ENCODE results near the gene SLF2. TPM values are rescaled to one million over a fixed set of nuclear protein-coding genes. Genes with fewer than 3 reads are reported as not detected.

SLF2 gene
- total RNA-seq, 2 experiments from 2014 or later, result 52.1 to 58.2 TPM

DNA sequence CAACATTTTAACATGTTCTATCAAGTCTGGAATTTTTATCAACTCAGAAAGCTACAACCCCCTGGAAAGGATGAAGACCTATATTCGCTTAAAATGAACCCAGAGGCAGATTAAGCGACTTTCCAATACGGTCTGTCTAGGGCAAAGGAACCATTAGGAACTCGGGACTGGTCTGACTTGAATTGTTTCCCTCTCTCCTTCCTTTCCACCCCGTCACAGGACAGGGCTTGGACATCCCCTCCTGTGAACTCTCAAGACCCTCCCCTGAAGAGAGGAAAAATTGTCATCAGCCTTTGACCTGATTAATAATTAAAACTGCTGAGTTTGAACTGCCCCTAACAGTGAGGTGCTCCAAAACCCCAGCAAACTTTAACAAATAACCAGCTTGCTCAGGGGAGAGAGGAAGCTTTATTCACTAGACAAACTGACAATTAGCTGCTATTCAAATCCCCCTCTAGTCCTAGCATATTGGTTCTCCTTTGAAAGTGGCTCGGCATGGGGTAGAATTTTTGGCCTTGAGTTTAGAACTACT is 22.6 kb upstream of the SLF2 start:
- TF ChIP-seq, protein P1, sequence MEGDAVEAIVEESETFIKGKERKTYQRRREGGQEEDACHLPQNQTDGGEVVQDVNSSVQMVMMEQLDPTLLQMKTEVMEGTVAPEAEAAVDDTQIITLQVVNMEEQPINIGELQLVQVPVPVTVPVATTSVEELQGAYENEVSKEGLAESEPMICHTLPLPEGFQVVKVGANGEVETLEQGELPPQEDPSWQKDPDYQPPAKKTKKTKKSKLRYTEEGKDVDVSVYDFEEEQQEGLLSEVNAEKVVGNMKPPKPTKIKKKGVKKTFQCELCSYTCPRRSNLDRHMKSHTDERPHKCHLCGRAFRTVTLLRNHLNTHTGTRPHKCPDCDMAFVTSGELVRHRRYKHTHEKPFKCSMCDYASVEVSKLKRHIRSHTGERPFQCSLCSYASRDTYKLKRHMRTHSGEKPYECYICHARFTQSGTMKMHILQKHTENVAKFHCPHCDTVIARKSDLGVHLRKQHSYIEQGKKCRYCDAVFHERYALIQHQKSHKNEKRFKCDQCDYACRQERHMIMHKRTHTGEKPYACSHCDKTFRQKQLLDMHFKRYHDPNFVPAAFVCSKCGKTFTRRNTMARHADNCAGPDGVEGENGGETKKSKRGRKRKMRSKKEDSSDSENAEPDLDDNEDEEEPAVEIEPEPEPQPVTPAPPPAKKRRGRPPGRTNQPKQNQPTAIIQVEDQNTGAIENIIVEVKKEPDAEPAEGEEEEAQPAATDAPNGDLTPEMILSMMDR (conservative IDR thresholded peaks at IDR 0.05; ENCODE audit: low read length), result no peak
- no peak for TF ChIP-seq EZH2phosphoT487 (IDR thresholded peaks at IDR 0.05; ENCODE audit: borderline replicate concordance, low read depth, low read length)
- no peak for DNase-seq (ENCODE audit: low spot score)
- CTCF ChIA-PET (ENCODE audit: unreplicated experiment), result no interaction called here
- intact Hi-C loops (cut with micrococcal nuclease; ENCODE audit: unreplicated experiment), result no loop called here
- Histone ChIP-seq H3K79me2 (ENCODE audit: insufficient read depth, low read depth, low read length) (no peaks in the 10 kb centered on the region), H3K4me3 (ENCODE audit: low read depth, low read length, poor library complexity, severe bottlenecking) (no peak overlapping the region), H3K36me3 (ENCODE audit: insufficient read depth, low read length) (no peaks in the 10 kb centered on the region), H3K9me2 (ENCODE audit: insufficient read depth, low read length) (no peaks in the 10 kb centered on the region), H3K4me1 (ENCODE audit: insufficient read depth, low read length, poor library complexity, severe bottlenecking) (peaks cover 6% of the 10 kb centered on the region), H3K27ac (ENCODE audit: low read depth, low read length, poor library complexity, severe bottlenecking) (no peak overlapping the region), H3K9me3 (ENCODE audit: low read length) (no peaks in the 10 kb centered on the region), H3K4me2 (ENCODE audit: low read length) (no peak overlapping the region), H2AFZ (ENCODE audit: low read length) (no peak overlapping the region), H4K20me1 (ENCODE audit: insufficient read depth, low read length) (no peaks in the 10 kb centered on the region)
- BruUV-seq (replicated peaks), result no TSS peak
- POLR2A ChIA-PET, result no interaction called here

DNA sequence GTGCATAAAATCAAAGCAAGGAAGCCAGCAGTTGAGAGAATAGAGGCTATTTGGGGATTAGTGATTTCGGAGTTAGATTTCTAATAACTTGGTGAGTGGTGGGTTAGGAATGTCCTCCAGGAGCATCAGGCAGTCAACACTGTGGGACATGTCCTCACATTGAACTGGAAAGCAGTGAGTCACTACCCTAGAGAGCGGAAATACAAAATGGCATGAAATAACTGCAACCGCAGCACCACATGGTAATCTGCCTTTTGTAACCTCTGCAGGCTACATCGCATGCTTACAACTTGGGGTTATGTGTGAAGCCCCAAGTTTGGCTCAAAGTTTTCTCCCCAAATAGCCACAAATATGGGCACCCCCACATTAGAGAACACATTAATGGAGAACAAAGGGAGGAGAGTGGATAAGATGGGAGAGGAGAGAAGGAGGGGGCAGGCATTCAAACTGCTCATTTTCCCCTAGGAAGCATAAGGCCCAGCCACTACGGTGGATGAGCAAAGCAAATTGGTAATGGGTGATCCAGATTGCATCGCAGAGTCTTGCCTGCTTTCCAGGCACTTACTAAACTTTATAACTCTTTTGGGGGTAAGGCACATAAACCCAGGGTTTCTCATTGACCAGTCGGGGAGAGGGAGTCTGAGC is 22.0 kb upstream of the SLF2 start:
- Histone ChIP-seq H3K4me1 (ENCODE audit: insufficient read depth, low read length, poor library complexity, severe bottlenecking) (peaks cover 6% of the 10 kb centered on the region), H3K27ac (ENCODE audit: low read depth, low read length, poor library complexity, severe bottlenecking) (no peak overlapping the region), H3K4me2 (ENCODE audit: low read length) (no peak overlapping the region), H4K20me1 (ENCODE audit: insufficient read depth, low read length) (no peaks in the 10 kb centered on the region), H3K9me2 (ENCODE audit: insufficient read depth, low read length) (no peaks in the 10 kb centered on the region), H3K36me3 (ENCODE audit: insufficient read depth, low read length) (no peaks in the 10 kb centered on the region), H3K4me3 (ENCODE audit: low read depth, low read length, poor library complexity, severe bottlenecking) (no peak overlapping the region), H3K79me2 (ENCODE audit: insufficient read depth, low read depth, low read length) (no peaks in the 10 kb centered on the region), H3K9me3 (ENCODE audit: low read length) (no peaks in the 10 kb centered on the region), H2AFZ (ENCODE audit: low read length) (no peak overlapping the region)
- no TSS peak for BruUV-seq (replicated peaks)
- intact Hi-C loops (cut with micrococcal nuclease; ENCODE audit: unreplicated experiment), result no loop called here
- POLR2A ChIA-PET, result no interaction called here
- CTCF ChIA-PET (ENCODE audit: unreplicated experiment), result no interaction called here
- no peak for TF ChIP-seq EZH2phosphoT487 (IDR thresholded peaks at IDR 0.05; ENCODE audit: borderline replicate concordance, low read depth, low read length)
- TF ChIP-seq, protein P1 (conservative IDR thresholded peaks at IDR 0.05; ENCODE audit: low read length), result no peak
- no peak for DNase-seq (ENCODE audit: low spot score)

DNA sequence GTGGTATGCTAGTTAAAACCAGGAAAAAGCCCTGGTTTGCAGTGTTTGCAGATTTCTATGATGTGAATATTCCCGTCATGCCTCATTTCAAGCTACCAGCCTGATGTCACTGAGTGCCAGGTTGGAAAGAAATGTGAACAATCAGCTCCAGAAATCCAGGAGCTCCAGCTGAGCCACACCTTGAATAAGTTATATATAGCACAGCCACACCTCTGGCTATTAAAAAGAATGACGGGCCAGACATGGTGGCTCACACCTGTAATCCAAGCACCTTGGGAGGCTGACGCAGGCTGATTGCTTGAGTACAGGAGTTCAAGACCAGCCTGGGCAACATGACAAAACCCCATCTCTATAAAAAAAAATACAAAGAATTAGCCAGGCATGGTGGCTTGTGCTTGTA is 18.7 kb upstream of the SLF2 start:
- intact Hi-C loops (cut with micrococcal nuclease; ENCODE audit: unreplicated experiment), result no loop called here
- no peaks in the 10 kb centered on the region for H3K9me3 ChIP-seq (ENCODE audit: low read length)
- H2AFZ ChIP-seq (ENCODE audit: low read length), result no peak overlapping the region

More for the DNA sequence above, 18.7 kb upstream of the SLF2 start:
- Histone ChIP-seq H3K9me2 (ENCODE audit: insufficient read depth, low read length) (no peaks in the 10 kb centered on the region), H3K27ac (ENCODE audit: low read depth, low read length, poor library complexity, severe bottlenecking) (no peak overlapping the region), H3K79me2 (ENCODE audit: insufficient read depth, low read depth, low read length) (no peaks in the 10 kb centered on the region), H3K4me2 (ENCODE audit: low read length) (no peak overlapping the region), H3K4me1 (ENCODE audit: insufficient read depth, low read length, poor library complexity, severe bottlenecking) (peaks cover 6% of the 10 kb centered on the region), H3K36me3 (ENCODE audit: insufficient read depth, low read length) (no peaks in the 10 kb centered on the region), H3K4me3 (ENCODE audit: low read depth, low read length, poor library complexity, severe bottlenecking) (no peak overlapping the region), H4K20me1 (ENCODE audit: insufficient read depth, low read length) (no peaks in the 10 kb centered on the region)
- TF ChIP-seq, protein P1 (conservative IDR thresholded peaks at IDR 0.05; ENCODE audit: low read length), result no peak
- no peak for TF ChIP-seq EZH2phosphoT487 (IDR thresholded peaks at IDR 0.05; ENCODE audit: borderline replicate concordance, low read depth, low read length)
- POLR2A ChIA-PET, result interaction anchor here (0.9 kb wide), 1 partner anchor 16 kb away, joined by 3 read pairs; no protein-coding TSS in a partner anchor
- no TSS peak for BruUV-seq (replicated peaks)
- DNase-seq (ENCODE audit: low spot score), result no peak
- CTCF ChIA-PET (ENCODE audit: unreplicated experiment), result no interaction called here
